GM23338 (cell line): ENCODE results near the gene NEK6.

Source experiments
- CTCF ChIP-seq, 2 experiments: fragments of 200-600 bp in 1 of 2; sonication (generic) in 1 of 2; conservative IDR thresholded peaks; 2 replicates each; pipeline versions ENCODE4 v1.5.1 to v1.6.1; 2016 to 2017; ENCODE audit warnings: antibody characterized with exemption in 2 of 2, low read depth in 2 of 2, mild to moderate bottlenecking in 2 of 2, moderate library complexity in 1 of 2
- EZH2 ChIP-seq: fragments of 200-600 bp; sonication (generic); IDR thresholded peaks from one replicate; pipeline ENCODE4 v1.8.0; 2017; ENCODE audit warnings: antibody characterized with exemption, mild to moderate bottlenecking, low read depth; ENCODE audit not compliant: unreplicated experiment
- REST ChIP-seq: IDR thresholded peaks from one replicate; pipeline ENCODE4 v1.6.1; 2018; ENCODE audit warnings: antibody characterized with exemption; ENCODE audit not compliant: unreplicated experiment
- STAT1 ChIP-seq: IDR thresholded peaks from one replicate; pipeline ENCODE4 v1.6.1; 2016; ENCODE audit warnings: antibody characterized with exemption; ENCODE audit not compliant: unreplicated experiment

GRCh38 chr9:124347968-124348358 lies 90.2 kb downstream of the NEK6 start:
- TF ChIP-seq CTCF (conservative IDR thresholded peaks at IDR 0.05; ENCODE audit: low read depth in 2 of 2), result no peak
- no peak for TF ChIP-seq REST
- no peak for TF ChIP-seq EZH2
- no peak for TF ChIP-seq STAT1
